GM12864 (cell line): ENCODE data around the gene BIRC2.
"Not testable (repeated sequence)": the region's sequence is repeated elsewhere in the genome, so short reads cannot be mapped to it uniquely, and the experiment has no call there.

Experiments
- DNase-seq: peaks from one replicate; pipeline ENCODE4 v3.0.0-alpha.2; 2011; ENCODE audit warnings: low read depth
- H3K4me3 ChIP-seq: 2 replicates; pipeline ENCODE4 v1.5.1; 2011; ENCODE audit warnings: mild to moderate bottlenecking, low read depth, low read length, control low read depth
- CTCF ChIP-seq: IDR thresholded peaks from 2 replicates; pipeline ENCODE4 v1.5.1; 2011; ENCODE audit warnings: low read depth, mild to moderate bottlenecking, moderate library complexity, low read length, control low read depth, inconsistent platforms; ENCODE audit errors: missing control alignments

BIRC2 gene

GRCh38 chr11:102360681-102361080 lies 13.7 kb downstream of the BIRC2 start:
- no peak for DNase-seq
- no peak overlapping the region for H3K4me3 ChIP-seq

GRCh38 chr11:102361086-102362031 lies 14.3 kb downstream of the BIRC2 start:
- H3K4me3 ChIP-seq, result no peak overlapping the region
- TF ChIP-seq CTCF, result no peak
- no peak for DNase-seq

More at GRCh38 chr11:102360681-102361080, 13.7 kb downstream of the BIRC2 start:
- no peak for TF ChIP-seq CTCF

- no peak for TF ChIP-seq CTCF
- DNase-seq, result no peak
- H3K4me3 ChIP-seq, result no peak overlapping the region
Measured at GRCh38 chr11:102364991-102365390, 18.0 kb downstream of the BIRC2 start.

- H3K4me3 ChIP-seq, result no peak overlapping the region
- DNase-seq, result no peak
- TF ChIP-seq CTCF, result no peak
Measured at GRCh38 chr11:102367364-102367763, 20.4 kb downstream of the BIRC2 start.

GRCh38 chr11:102368472-102368871 lies 21.5 kb downstream of the BIRC2 start:
- TF ChIP-seq CTCF, result no peak
- peak; percentile 80 for DNase-seq

GRCh38 chr11:102374633-102375424 lies 27.8 kb downstream of the BIRC2 start:
- H3K4me3 ChIP-seq, DNase-seq: not testable (repeated sequence)

More at GRCh38 chr11:102368472-102368871, 21.5 kb downstream of the BIRC2 start:
- H3K4me3 ChIP-seq, result no peak overlapping the region

- TF ChIP-seq CTCF, result no peak
- no peak overlapping the region for H3K4me3 ChIP-seq
- no peak for DNase-seq
Measured at GRCh38 chr11:102375720-102376399, 28.8 kb downstream of the BIRC2 start.
